Adipose tissue (tissue), 3 donors: ENCODE measurements around the gene RBM38. TPM values are rescaled to one million over a fixed set of nuclear protein-coding genes. Genes with fewer than 3 reads are reported as not detected.

Experiments used
- H3K27ac ChIP-seq: one replicate; pipeline ENCODE4 v1.5.1; 2013; ENCODE audit warnings: low read depth, low read length
- WGBS, 3 donors: extraction: QIAGEN DNeasy Blood & Tissue Kit; methylation state at CpG; one replicate each; pipeline ENCODE4 v1.1.7; 2013; 5-methylcytosine and 5-hydroxymethylcytosine counted together
- polyA plus RNA-seq, 3 donors: library from polyadenylated mRNA; stranded (reverse); fragments of 200-250 nt; gene quantifications; one replicate each; pipeline ENCODE4 v1.2.3, GENCODE V29; 2013
- donor health status: healthy with polysubstance abuse.
- donor health status: Bipolar disorder and iron deficiency.
- donor health status: healthy.

The RBM38 gene
- polyA plus RNA-seq, 3 donors = 9.9 to 17.3 (median 10.1) TPM

DNA sequence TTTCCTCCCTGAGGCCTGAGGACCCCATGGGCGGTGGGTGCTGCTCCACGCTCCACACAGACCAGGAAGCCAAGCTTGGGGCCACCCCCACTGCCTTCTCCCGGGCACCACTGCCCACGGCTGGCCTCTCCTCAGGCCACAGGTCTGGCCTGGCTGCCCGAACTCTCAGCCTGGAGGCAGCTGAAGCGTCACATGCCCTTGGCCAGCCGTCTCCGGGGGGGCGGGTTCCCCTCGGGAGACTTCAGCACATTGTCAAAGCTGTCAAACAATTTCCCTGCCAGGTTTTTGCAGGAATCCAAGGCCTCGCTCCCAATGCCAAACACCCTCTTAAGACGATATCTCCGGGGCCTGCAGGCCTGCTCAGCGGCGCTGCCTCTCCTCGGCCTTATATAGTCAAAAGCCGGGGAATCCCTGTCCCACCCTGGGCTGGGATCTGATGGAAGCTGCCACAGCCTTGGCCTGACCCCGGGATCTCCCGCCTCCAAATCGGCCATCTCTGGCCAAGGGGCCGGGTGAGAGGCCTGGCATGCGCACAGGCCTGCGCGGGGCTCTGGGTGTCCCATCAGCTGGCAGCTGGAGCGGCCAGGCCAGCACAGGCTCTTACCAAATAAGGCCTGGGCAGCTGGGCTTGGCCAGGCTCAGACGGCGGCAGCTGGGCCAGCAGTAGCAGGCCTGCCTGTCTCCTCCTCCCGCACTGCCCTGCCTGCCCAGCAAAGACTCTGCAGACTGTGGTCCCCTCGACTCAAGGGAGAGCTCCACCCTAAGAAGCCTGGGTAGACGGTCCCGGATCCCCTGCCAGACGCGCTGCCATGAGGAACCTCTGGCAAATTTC, 49.7 kb downstream of the RBM38 start:
- H3K27ac ChIP-seq = no peak overlapping the region
- WGBS, 3 donors = 28 to 47% (median 38%) methylated on average over 33 of the region's 33 CpGs

DNA sequence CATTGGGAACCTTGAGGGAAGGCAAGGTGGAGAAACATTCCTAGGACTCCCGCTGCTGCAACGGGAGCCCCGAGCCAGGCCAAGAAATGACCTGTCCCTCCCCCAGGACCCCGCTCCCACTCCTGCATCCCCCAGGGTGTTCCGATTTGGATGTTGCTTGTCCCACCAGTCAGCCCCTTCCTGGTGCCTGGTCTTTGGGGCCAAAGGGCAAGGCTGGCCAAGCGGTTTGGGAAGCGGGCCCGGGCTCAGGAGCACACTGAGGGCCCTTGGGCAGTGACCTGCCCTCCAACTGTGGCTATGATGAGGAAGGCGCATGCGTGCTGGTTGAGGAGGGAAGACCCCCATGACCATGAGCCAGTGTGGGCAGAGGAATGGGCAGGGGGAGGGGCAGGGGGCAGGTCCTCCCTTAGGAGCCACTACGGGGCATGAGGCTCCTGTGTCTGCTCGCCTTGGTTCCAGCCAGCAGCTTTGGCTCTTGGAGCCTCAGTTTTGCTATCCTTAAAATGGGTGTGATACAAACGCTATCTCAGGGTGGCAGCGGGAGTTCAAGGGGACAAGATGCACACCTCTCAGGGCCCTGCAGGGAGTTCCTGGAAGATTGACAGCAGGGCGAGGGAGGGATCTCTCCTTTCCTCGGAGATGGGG, 50.4 kb downstream of the RBM38 start:
- no peak overlapping the region for H3K27ac ChIP-seq
- 66 to 84% (median 82%) methylated on average over 16 of the region's 16 CpGs for WGBS, 3 donors

DNA sequence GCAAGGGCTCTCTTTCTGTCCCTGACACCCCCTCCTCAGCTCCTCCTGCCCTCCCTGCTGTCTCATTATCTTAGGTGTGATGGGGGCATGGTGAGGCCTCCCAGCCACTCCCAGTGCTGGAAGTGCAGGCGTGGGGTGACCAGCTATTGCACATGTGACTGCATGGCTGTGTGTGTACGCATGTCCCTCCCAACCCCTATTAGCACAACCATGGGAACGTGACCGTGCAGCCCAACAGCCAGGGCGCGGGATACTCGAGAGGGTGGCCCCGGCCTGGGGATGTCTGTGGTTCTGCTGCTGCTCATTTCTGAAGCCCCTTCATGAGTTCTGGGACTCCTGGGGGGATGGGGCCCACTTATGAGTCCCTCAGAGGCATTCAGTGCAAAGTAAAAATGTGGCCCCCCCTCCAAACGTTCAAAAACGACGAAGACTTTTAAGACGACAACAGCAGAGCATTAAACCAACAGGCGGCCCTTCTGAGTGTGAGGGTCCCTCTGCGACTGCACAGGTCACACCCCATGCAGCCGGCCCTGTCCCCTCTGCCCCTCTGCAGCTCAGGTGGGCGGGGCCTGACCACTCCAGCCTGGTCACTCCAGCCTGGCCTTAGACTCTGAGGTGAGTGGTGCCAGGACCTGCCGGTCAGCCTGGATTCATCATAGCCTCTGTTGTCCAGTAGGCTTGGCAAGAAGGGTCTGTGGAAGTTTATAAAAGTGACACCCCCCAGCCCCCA, 51.1 kb downstream of the RBM38 start:
- 80 to 81% (median 81%) methylated on average over 17 of the region's 17 CpGs for WGBS, 3 donors
- H3K27ac ChIP-seq = no peak overlapping the region

DNA sequence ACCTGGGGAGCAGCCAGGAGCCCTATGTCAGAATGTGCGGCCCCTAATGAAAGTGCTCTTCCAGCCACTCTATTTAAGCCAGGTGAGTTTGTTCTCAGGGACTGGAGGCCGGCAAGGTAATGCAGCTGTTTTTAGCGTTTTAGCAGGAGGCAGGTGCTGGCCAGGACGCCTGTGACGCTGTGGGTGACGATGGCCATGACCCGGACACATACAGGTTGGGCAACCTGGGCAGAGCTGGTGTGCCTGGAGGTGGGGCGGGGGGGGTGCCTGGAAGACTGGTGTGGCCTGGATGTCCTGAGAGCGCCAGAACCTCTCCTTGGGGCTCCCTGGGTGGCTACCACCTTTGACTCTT, 51.7 kb downstream of the RBM38 start:
- 72 to 94% (median 91%) methylated on average over 9 of the region's 9 CpGs for WGBS, 3 donors
- H3K27ac ChIP-seq = no peak overlapping the region

DNA sequence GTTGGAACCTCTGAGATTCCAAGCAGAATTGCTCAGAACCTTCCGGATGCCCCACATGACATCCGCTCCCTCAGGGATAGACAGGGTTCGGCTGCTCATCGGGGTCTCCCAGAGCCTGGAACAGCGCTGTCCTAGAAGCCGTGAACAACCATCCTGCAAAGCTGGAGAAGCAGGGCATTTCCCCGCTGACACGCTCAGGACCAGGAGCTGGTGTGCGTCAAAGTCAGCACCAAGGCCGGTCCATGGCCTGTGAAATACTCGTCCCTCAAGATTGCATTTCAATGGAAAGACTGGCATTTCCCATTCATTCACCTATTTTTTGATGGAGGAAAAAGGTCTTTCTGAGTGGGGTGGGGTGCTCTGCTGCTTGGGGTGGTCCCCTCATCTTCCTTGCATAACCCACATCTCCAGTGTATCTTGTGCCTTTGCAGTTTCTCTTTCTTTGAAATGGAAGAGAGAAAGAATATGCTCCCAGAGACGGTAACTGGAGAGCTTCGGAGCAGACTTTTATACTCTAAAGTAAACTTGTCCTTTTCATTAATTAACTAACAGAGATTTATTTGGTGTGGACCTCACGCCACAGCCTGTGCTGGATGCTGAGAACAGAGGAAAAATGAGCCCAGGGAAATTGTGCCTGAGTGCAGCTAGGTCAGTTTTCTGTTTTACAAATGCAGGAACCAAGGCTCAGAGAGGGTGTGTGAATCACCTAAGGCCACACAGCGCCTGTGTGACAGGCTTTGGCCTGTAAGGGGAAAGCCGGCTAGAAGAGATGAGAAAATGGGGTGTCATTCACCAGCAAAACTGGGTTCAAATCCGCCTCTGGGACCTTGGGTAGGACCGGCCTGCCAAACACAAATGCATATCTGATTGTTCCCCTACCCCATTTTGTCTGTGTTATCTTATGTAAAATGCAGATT, 52.4 kb downstream of the RBM38 start:
- H3K27ac ChIP-seq = no peak overlapping the region

DNA sequence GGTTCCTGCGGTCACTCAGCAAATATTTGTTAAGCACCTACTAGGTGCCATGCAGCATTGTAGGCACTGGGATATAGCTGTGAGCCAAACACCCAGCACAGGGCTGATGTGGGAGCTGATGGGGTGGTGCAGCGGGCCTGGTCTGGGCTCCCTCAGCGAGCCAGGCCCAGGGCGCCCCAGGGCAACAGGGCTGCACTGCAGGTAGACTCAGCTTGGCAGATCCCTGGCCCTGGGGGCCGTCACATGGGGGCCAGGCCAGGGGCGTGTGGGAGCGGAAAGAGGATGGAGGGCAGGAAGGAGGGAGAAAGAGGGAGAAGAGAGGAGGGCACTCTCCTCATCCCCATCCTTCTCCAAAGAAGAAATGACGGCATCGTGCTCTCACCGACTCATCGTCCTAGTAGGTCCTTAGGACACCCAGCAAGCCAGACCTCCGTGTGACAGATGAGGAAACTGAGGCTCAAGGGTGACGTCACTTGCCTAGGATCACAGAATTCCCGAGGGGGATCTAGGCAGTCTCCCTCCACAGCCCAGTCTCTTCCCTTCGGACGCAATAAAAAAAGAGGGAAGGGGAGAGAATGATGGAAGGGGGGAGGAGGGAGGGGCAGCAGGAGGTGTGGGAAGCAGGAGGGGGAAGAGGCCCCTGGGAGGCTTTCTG, 53.3 kb downstream of the RBM38 start:
- 73 to 82% (median 76%) methylated on average over 16 of the region's 16 CpGs for WGBS, 3 donors
- H3K27ac ChIP-seq = no peak overlapping the region

More for the DNA sequence above, 52.4 kb downstream of the RBM38 start:
- WGBS, 3 donors = 86 to 88% (median 87%) methylated on average over 18 of the region's 18 CpGs

DNA sequence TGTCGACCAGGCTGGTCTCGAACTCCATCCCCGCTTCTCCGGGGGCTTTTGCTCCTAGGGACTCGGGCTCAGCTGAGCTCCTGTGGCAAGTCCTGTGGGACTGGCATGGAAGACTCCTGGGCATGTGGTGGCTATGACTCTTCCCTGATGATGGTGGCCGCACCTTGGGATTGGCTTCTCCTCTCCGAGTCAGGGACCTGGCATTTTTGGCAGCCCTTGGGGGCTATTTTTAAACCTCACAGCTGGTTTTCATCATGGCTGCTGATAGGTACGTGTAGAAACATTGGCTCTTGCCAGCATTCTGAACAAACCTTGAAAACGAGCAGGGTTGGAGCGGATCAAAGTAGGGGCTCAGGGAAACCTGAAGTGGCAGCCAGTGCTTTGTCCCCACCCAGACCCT, 54.1 kb downstream of the RBM38 start:
- 66 to 73% (median 66%) methylated on average over 10 of the region's 10 CpGs for WGBS, 3 donors
- H3K27ac ChIP-seq = no peak overlapping the region

DNA sequence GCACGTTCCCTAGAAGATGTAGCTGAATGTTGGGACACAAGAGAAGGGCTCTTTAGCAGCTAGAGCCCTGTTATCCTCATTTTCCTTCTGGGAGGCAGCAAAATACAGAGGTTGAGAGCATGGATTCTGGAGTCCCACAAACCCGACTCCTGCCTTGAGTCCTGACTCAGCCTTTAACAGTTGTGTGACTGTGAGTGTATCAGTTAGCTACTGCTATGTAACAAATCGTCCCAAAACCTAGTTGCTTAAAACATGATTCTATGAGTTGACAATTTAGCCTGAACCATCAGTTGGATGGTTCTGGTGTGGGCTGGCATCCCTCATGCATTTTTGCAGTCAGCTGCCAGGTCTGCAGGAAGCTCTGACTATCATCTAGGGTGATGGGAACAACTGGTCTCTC, 54.6 kb downstream of the RBM38 start:
- no peak overlapping the region for H3K27ac ChIP-seq
- 79 to 92% (median 89%) methylated on average over 3 of the region's 3 CpGs for WGBS, 3 donors

DNA sequence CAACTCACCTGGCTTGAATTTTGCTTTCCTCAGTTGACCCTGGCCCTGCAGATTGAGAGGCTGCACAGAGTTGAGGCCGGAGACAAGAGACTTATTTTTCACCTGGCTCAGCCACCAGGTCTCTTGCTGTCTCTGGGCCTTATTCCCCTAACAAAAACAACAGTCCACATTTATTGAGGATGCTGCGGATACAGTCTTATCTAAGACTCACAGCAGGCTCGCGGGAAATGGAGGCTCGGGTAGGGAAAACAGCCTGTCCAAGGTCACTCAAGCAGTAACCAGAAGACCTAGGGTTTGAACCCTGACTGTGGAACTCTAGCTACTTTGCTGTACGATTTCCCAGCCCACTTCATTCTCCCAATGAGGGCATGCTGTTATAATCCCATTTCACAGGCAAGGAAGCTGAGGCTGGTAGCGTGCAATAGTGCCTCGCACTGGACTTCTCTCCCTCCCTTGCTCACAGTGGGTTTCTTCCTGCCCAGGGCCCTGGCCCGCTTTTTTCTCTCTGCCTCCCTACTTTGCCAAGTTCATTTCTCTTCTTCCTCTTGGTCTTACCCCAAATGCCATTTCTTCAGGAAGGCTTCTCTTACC, 57.7 kb downstream of the RBM38 start:
- WGBS, 3 donors = 78 to 92% (median 92%) methylated on average over 9 of the region's 9 CpGs
- H3K27ac ChIP-seq = no peak overlapping the region

DNA sequence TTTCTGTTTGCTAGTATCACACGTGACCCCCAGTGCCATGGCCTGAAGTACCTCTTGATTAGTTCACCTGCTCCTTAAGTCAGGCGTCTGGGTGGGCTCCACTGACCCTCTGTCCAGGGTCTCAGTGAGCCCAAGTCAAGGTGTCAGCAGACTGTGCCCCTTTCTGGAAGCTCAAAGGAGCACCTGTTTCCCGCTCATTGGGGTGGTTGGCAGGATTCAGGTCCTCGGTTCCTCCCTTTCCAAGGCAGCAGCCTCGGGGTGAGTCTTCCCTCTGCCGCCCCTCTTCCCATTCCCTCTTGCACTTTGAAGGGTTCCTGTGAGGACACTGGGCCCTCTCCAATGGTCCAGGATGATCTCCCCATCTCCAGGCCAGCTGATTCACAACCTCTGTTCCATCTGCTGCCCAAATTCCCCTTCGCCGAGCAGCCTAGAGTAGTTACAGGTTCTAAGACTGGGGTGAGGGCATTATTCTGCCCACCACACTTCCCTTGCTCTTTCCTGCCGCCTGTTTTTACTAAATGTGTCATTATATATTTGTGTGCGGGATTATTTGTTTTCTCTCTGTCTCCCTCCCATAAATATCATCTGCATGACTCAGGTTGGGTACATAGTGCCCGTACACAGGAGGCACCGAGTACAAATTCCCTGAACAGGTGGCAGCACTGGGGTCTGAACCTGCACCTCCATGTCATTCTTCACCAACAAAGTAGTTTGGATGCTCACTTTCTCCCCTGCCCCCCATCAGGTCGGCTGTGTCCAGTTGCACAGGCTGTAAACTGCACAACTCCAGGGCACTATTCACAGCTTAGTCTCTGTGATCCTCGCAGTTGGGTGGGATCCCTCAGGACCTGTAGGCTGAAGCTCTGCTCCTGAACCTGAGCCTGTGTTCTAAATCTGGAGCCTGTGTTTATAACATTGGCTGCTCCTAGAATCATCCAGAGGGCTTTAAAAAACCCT, 58.5 kb downstream of the RBM38 start:
- H3K27ac ChIP-seq = no peak overlapping the region
- WGBS, 3 donors = 63 to 79% (median 64%) methylated on average over 14 of the region's 14 CpGs

DNA sequence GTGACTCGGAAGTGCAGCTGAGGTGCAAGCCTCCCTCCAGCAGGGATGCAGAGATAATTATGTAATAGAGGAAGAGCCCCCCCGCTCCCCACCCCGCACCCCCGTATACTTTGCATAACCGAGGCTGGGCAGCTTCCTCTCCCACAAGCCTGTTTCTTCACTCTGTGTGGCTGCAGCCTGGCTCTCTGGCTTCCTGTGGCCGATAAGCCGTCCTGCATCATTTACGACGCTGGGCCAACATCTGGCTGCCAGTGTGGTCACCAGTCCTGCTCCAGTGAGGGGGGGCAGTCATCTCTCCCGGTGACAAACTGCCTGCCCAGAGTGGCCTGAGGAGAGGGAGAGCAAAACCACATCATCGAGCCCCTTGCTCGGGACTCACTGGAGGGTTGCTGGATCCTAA, 59.2 kb downstream of the RBM38 start:
- no peak overlapping the region for H3K27ac ChIP-seq
- 17 to 36% (median 20%) methylated on average over 12 of the region's 12 CpGs for WGBS, 3 donors

DNA sequence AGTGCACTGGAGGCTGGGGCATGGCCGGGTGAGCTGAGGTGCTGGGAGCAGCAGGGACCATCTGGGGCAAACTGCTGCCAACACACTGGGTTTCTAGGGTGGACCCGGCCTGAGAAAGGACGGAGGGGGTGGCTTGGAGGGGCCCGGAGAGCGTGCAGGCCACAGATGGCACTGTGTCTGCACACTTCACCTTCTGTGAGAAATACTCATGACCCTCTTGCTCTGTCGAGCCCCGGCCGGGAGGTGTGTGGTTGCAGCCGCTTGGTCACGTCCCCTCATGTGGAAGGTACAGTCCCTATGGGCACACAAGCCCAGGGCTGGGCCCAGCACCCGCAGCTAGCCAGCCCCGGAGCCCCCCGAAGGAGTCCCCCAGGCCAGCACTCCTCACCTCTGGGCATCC, 59.7 kb downstream of the RBM38 start:
- 50 to 61% (median 54%) methylated on average over 13 of the region's 13 CpGs for WGBS, 3 donors
- H3K27ac ChIP-seq = no peak overlapping the region

DNA sequence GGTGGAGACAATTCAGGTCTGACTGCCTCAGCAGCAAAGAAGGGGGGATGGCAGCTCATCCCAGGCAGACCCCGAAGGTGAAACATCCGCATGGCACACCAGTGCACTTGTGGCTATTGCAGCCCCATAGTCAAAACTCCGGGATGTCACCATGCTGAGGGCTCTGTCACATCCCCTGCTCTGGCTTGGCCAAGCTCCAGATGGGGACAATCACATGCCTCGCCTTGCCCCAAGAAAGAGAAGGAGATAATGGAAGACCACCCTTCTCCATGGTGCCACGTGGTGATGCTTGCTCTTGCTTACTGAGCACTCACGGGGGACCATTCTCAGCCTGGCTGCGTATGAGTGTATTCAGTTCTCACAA, 60.2 kb downstream of the RBM38 start:
- no peak overlapping the region for H3K27ac ChIP-seq
- WGBS, 3 donors = 59 to 87% (median 72%) methylated on average over 7 of the region's 7 CpGs

DNA sequence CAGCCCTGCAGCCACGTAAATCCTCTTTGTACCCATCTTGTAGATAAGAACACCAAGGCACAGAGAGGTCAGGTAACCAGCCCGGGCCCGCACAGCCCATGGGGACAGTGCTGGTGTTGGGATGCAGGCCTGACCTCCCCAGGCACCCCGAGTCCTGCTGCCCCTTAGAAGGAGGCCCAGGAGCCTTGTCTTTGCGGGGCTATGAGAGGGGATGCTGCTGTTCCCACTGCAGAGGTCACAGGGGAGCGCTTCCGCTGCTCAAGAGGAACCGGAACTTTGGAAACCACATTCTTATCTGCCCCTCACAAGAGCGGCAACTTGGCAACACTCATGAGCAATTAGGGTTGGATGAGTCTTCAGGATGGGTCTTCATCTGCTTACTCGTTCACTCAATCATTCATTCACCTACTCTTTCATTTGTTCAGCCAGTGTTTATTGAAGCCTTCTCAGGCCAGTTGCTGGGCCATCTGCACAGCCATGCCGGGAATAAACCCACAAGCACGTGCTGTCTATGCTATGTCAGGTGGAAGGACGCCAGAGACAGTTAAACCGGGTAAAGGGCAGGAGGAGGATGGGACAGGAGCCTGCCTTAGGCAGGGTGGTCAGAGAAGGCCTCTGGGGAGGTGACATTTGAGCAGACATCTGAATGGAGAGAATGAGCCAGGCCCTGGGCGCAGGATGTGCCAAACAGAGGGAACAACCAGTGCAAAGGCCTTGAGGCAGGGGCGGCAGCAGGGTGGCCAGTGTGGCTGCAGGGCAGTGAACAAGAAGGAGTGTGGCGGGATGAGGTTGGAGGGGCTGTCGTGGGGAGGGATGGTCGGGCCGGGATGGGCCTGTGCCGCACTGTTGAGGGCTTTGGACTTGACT, 60.8 kb downstream of the RBM38 start:
- 64 to 84% (median 69%) methylated on average over 21 of the region's 21 CpGs for WGBS, 3 donors
- H3K27ac ChIP-seq = no peak overlapping the region

DNA sequence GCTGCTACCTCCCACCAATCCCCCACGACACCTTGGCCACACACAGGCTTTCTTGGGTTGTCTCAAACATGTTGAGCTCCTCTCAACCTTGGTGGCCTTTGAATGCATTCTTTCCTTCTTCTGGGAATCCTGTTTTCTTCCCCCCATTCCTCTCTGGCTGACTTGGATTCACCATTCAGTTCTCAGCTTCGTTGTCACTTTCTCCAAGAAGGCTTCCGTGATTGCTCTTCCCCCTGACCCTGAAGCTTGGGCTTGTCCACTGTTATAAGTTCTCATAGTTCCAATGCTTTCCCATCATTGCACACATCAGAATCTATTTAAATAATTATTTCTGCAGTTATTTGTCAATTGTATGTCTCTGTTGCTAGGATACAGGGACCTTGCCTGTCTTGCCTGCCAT, 64.2 kb downstream of the RBM38 start:
- H3K27ac ChIP-seq = no peak overlapping the region
- 84 to 93% (median 84%) methylated on average over 3 of the region's 3 CpGs for WGBS, 3 donors

DNA sequence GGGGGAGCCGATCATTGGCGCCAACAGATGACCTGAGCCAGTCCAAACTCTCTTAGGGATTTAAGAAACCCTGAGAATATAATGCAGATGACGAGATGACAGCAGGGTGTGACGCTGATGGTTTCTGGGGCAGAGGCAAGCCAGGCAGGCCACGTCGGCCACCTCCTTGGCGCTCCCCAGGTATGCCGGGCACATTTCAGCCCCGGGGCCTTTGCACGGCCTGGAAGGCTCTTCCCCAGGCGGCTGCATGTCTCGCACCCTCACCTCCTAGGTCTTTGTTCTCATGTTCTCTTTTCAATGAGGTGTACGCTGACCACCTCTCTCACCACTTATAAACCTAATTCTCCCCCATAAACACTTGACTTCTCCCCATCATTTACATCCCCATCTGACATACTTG, 64.9 kb downstream of the RBM38 start:
- 92 to 97% (median 96%) methylated on average over 13 of the region's 13 CpGs for WGBS, 3 donors
- no peak overlapping the region for H3K27ac ChIP-seq
